ENCODE measurements around the gene RALGAPB. TPM values are rescaled to one million over a fixed set of nuclear protein-coding genes. Genes with fewer than 3 reads are reported as not detected.
A peak's percentile ranks its signal among the peaks of the same experiment; 100 is the strongest.

The RALGAPB gene
- total RNA-seq, 3 donors from 2014 or later = 32.8 to 73.6 (median 58.0) TPM

DNA sequence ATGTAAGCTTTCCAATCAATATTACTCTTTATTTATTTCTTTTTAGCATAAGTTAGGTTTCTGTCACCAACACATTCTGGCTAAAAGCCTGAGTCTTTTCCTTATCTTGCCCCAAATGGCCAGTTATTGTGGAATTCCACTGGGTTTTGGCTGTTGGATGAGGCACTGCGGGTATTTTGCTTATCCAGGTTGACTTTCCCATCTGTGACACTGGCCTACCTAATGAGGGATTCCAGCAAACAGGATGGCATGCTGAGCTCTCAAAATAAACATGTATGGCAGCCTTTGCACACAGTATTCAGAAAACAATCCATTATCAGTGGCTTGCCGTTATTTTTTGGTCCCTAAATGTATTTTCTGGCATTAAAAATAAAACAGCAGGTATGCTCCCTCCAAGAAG, 6.5 kb upstream of the RALGAPB start:
- H3K4me3 ChIP-seq = no peak overlapping the region
- no peak for DNase-seq (ENCODE audit: low spot score in 2 of 2)
- H3K4me1 ChIP-seq = no peaks in the 10 kb centered on the region
- no peaks in the 10 kb centered on the region for H3K36me3 ChIP-seq
- no peaks in the 10 kb centered on the region for H3K9me3 ChIP-seq
- TF ChIP-seq POLR2A (IDR thresholded peaks at IDR 0.05) = no peak
- TF ChIP-seq, protein P1, sequence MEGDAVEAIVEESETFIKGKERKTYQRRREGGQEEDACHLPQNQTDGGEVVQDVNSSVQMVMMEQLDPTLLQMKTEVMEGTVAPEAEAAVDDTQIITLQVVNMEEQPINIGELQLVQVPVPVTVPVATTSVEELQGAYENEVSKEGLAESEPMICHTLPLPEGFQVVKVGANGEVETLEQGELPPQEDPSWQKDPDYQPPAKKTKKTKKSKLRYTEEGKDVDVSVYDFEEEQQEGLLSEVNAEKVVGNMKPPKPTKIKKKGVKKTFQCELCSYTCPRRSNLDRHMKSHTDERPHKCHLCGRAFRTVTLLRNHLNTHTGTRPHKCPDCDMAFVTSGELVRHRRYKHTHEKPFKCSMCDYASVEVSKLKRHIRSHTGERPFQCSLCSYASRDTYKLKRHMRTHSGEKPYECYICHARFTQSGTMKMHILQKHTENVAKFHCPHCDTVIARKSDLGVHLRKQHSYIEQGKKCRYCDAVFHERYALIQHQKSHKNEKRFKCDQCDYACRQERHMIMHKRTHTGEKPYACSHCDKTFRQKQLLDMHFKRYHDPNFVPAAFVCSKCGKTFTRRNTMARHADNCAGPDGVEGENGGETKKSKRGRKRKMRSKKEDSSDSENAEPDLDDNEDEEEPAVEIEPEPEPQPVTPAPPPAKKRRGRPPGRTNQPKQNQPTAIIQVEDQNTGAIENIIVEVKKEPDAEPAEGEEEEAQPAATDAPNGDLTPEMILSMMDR (IDR thresholded peaks at IDR 0.05) = no peak
- TF ChIP-seq POLR2AphosphoS5 (IDR thresholded peaks at IDR 0.05) = no peak
- no peaks in the 10 kb centered on the region for H3K27me3 ChIP-seq
- intact Hi-C loops (cut with DNase I; ENCODE audit: low total_unique reads) = no loop called here
- no peak overlapping the region for H3K27ac ChIP-seq

DNA sequence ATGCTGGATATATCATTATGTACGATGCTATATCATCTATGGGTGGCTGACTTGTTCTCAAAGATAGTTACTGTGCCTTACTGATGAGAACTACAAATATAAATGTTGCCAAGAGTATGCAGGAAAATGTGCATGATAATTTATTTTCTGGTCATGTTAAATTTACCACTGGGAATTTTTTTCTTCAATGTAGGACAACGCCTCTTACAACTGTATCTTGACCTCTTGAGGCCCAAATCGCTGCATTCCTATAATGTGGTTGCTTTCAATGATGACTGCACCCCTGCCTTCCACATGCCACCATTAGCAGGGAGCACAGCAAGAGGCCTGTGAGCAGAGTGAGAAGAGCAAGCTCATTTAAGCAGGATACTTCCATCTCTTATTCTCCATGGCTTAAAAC, 5.7 kb upstream of the RALGAPB start:
- no peak overlapping the region for H3K27ac ChIP-seq
- H3K36me3 ChIP-seq = no peaks in the 10 kb centered on the region
- TF ChIP-seq, protein P1 (IDR thresholded peaks at IDR 0.05) = no peak
- TF ChIP-seq POLR2AphosphoS5 (IDR thresholded peaks at IDR 0.05) (no peak), POLR2A (IDR thresholded peaks at IDR 0.05) (no peak)
- H3K4me1 ChIP-seq = no peaks in the 10 kb centered on the region
- intact Hi-C loops (cut with DNase I; ENCODE audit: low total_unique reads) = no loop called here
- no peaks in the 10 kb centered on the region for H3K27me3 ChIP-seq
- no peaks in the 10 kb centered on the region for H3K9me3 ChIP-seq
- no peak for DNase-seq (ENCODE audit: low spot score in 2 of 2)
- no peak overlapping the region for H3K4me3 ChIP-seq

DNA sequence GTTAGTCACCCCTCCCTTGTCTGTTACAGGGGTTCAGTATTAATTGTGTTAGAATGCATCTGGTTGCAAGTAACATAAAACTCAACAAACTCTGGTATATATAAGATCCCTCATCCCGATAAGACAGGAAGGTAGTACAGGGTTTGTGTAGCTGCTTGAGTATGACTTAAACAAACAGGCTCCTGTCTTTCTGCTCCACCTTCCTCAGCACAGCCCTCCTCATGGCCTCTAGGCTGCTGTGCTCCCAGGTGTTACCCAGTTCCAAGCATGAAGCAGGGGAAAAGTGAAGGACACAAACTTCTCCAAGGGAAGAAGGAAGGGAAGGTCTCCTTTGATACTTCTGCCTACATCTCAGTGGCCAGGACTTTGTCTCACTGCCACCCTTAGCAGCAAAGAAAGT, 1.4 kb upstream of the RALGAPB start:
- Histone ChIP-seq H3K27me3 (no peaks in the 10 kb centered on the region), H3K4me3 (no peak overlapping the region), H3K27ac (peak overlapping the region; percentile 93 to 95), H3K36me3 (no peaks in the 10 kb centered on the region), H3K9me3 (no peaks in the 10 kb centered on the region), H3K4me1 (peaks cover 2 to 14% of the 10 kb centered on the region in 2 donors)
- TF ChIP-seq POLR2AphosphoS5 (IDR thresholded peaks at IDR 0.05) (no peak), POLR2A (IDR thresholded peaks at IDR 0.05) (no peak)
- TF ChIP-seq, protein P1 (IDR thresholded peaks at IDR 0.05) = no peak
- DNase-seq (ENCODE audit: low spot score in 2 of 2) = no peak
- intact Hi-C loops (cut with DNase I; ENCODE audit: low total_unique reads) = no loop called here

DNA sequence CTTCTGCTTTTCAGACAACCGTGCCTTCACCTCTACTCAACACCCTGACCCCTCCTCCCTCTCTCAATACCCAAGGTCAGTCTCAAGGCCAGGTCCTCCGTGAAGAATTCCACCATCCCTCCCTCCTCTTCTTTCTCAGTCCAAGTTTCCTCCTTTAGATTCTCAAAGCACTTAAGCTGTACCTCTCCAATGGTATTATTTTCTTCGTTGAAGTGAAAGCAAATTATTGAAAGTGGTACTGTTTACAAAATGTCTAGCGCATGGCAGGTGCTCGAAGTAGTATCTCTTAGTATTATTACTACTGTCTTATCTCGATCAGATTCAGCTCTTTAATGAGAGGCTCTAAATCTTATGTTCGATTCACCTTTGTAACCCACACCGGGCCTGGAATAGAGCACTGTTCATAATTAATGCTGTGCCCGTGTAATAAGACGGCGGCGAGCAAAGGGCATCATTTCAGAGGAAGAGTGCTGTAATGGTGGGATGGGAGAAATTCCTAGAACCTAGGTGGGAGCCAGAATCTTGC, 593 bp upstream of the RALGAPB start:
- peak overlapping the region; percentile 69 to 93 (median 76) for H3K4me3 ChIP-seq
- TF ChIP-seq, protein P1 (IDR thresholded peaks at IDR 0.05) = no peak
- TF ChIP-seq POLR2A (IDR thresholded peaks at IDR 0.05) = no peak
- TF ChIP-seq POLR2AphosphoS5 (IDR thresholded peaks at IDR 0.05) = no peak
- H3K36me3 ChIP-seq = no peaks in the 10 kb centered on the region
- intact Hi-C loops (cut with DNase I; ENCODE audit: low total_unique reads) = no loop called here
- H3K27me3 ChIP-seq = no peaks in the 10 kb centered on the region
- H3K27ac ChIP-seq = peak overlapping the region; percentile 93 to 95
- H3K9me3 ChIP-seq = no peaks in the 10 kb centered on the region
- H3K4me1 ChIP-seq = peaks cover 2 to 14% of the 10 kb centered on the region in 2 donors
- no peak for DNase-seq (ENCODE audit: low spot score in 2 of 2)

DNA sequence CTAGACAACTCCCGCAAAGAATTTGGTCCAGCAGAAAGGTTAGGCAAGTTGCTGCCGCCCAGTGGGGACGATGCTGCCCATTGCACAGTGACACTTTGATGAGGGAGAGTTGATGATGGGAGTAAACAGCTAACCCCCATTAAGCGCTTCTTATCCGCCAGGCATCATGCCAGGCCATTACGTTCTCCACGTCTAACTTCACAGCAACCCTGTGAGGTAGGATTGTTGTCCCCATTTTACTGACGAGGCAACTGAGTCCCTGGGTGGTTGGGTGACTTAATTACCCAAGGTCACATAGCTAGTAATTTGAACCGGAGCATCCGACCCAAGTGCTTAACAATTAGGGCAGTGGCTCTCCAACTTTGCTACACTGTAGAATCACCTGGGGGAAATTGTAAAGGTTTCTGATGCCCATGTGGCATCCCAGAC, 738 bp downstream of the RALGAPB start:
- Histone ChIP-seq H3K9me3 (no peaks in the 10 kb centered on the region), H3K4me1 (peaks cover 2 to 14% of the 10 kb centered on the region in 2 donors), H3K27me3 (no peaks in the 10 kb centered on the region), H3K4me3 (peak overlapping the region; percentile 69 to 93 (median 76)), H3K36me3 (no peaks in the 10 kb centered on the region), H3K27ac (peak overlapping the region; percentile 93 to 95)
- intact Hi-C loops (cut with DNase I; ENCODE audit: low total_unique reads) = no loop called here
- no peak for TF ChIP-seq POLR2AphosphoS5 (IDR thresholded peaks at IDR 0.05)
- TF ChIP-seq, protein P1 (IDR thresholded peaks at IDR 0.05) = no peak
- TF ChIP-seq POLR2A (IDR thresholded peaks at IDR 0.05) = no peak
- peak in 1 of 2 donors; percentile 32 for DNase-seq (ENCODE audit: low spot score in 2 of 2)

All from breast epithelium (tissue), 4 donors.